ENCODE measurements around the gene EVI5L.

The EVI5L gene

GRCh38 chr19:7903244-7904073 lies 73.4 kb downstream of the EVI5L start, which contains the start of gene MAP2K7:
Gene MAP2K7 (plus strand): TSS chr19:7903877. CDS start chr19:7903945, 68 bp downstream.
- DNase-seq: peak; percentile 100

- peak; percentile 14 for DNase-seq
These were observed 74.3 kb downstream of the EVI5L start for GRCh38 chr19:7904074-7905020.

GRCh38 chr19:7905268-7905667 lies 75.2 kb downstream of the EVI5L start:
- no peak for DNase-seq

- DNase-seq: no peak
These were observed 75.8 kb downstream of the EVI5L start for GRCh38 chr19:7905859-7906258.

GRCh38 chr19:7907122-7907521 lies 77.1 kb downstream of the EVI5L start:
- no peak for DNase-seq

GRCh38 chr19:7907544-7907943 lies 77.5 kb downstream of the EVI5L start:
- no peak for DNase-seq

- no peak for DNase-seq
These were observed 78.2 kb downstream of the EVI5L start for GRCh38 chr19:7908078-7908699.

- no peak for DNase-seq
These were observed 78.9 kb downstream of the EVI5L start for GRCh38 chr19:7908742-7909461.

GRCh38 chr19:7909471-7910067 lies 79.6 kb downstream of the EVI5L start:
- DNase-seq: no peak

GRCh38 chr19:7910321-7911161 lies 80.5 kb downstream of the EVI5L start:
- no peak for DNase-seq

- DNase-seq: no peak
These were observed 81.6 kb downstream of the EVI5L start for GRCh38 chr19:7911508-7912143.

GRCh38 chr19:7912144-7912696 lies 82.2 kb downstream of the EVI5L start:
- no peak for DNase-seq

GRCh38 chr19:7912697-7913564 lies 82.9 kb downstream of the EVI5L start:
- no peak for DNase-seq

- DNase-seq: no peak
These were observed 83.6 kb downstream of the EVI5L start for GRCh38 chr19:7913652-7914051.

- DNase-seq: no peak
These were observed 84.1 kb downstream of the EVI5L start for GRCh38 chr19:7914099-7914498.
